Right hindlimb (tissue), 1 donor: ENCODE measurements around the gene PSMA6.
"Not testable (repeated sequence)": the region's sequence is repeated elsewhere in the genome, so short reads cannot be mapped to it uniquely, and the experiment has no call there.

ENCODE experiments used
- DNase-seq: peaks from one replicate; pipeline ENCODE4 v3.0.0-alpha.2; 2018

The PSMA6 gene

GRCh38 chr14:35326375-35326774 is 34.2 kb downstream of the PSMA6 start:
- DNase-seq = no peak

DNA sequence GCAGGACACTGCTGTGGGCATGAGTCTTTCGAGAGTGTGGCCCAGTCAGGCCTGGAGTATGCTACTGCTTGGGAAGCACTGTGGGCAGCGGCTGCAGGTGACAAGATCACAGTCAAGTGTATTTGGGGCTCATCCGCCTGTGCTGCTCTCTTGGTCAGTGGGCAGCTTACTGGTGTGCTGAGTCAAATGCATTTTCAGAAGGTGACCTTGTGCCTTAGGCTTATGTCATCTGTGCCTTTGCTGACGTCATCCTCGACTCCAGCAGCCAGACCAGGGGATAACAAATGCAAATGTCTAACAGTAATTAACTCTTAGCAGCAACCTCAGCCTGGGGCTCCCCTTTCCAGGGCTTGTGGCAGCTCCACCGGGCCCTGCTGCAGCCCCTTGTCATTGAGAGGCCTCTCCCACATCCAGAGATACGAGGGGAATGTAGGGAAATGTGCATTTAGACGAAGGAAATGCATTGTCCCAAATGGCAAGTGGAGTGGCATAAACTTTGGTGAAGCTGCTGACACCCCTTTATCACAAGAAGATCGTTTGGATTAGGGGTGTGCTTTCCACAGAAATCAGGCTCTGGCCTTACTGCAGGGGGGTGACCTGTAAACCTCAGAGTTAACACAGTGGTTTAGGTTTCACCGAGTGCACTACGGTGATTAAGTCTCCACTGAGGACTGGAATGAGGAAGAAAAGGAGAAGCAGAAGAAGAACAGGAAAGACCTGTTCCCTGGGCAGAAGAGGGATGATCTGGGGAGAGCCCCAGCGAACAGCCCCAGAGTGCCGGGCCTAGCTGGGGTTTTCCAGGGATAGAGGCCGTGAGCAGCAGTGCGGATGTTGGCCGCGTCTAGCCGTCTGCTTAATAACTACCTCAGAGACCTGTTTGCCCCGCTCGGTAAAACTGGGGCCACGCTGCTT is 39.7 kb downstream of the PSMA6 start:
- no peak for DNase-seq

GRCh38 chr14:35332517-35333263 is 40.5 kb downstream of the PSMA6 start:
- DNase-seq = no peak

- no peak for DNase-seq
These were observed 41.1 kb downstream of the PSMA6 start for GRCh38 chr14:35333264-35333730.

DNA sequence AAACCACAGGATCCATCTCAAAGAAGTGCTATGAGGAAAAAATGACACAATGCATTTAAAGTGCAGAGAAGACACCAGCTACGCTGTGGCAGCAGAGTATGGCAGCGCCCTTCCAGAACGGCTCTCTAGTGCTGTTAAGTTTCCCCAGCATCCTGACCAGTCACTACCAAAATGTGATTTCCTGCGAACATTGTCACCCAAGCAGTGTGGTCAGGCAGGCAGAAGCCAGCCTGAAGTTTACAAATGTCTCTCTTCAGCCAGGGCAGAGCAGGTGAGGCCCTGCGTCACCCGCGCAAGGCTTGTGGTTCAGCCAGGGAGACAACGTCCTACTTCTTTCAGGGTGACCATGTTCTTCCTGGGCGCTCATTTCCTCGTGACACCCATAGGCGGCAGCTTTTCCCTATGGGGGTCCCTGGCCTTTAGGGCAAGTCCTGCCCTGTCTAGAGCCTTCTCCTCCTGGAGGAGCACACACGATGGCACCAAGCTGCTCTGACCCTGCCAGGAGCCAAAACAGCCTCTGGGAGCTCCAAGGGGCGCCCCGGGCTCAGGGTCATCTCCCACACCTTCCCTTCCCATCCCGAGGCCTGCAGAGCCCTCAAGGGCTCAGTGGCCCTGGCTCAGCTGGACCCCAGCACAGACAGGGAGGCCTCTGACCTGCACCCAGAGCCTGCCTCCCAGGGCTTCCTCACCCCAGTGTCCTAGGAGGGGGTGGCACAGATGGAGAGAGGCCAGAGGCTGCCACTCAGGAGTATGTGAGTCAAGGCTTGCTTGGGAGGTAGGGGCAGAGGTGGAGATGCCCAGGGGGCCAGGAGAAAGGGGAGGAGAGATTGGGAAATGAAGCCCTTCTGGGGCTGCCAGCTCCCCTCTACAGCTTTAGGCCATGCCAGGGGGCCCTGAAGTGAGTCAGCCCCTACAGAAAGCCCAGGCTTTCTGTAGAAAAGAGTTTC is 41.9 kb downstream of the PSMA6 start:
- no peak for DNase-seq

DNA sequence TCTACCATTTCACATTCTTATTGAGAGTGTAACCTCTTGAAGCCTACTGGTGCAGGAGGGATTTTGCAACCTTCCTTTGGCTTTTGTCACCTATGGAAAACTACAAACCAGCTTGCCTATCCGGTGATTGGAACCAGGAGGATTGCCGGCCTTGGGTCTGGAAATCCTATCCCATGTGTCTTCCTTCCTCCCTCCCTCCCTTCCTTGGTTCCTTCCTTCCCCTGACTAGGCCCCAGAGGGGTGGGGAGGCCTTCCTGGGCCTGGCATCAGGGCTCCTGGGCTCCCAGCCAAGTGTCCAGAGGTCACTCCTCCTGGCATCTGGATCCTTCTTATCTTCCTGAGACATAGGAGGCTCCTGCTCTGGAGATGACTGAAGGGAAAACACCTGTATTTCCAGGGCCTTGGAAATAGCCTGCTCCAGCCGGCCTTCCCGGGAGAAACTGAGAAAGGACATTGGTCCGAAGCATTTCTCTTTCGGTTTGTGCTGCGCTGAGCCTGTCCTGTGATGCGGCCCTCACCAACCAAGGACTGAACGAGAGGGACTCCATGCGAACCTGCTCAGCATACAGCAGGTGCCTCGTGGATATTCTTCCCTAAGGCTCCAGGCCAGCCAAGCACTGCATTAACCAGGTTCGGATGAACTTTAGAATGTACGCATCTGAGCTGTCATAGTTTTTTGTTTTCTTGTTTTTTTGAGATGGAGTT is 43.4 kb downstream of the PSMA6 start:
- no peak for DNase-seq

- DNase-seq = not testable (repeated sequence)
These were observed 44.0 kb downstream of the PSMA6 start for GRCh38 chr14:35336171-35336493.

DNA sequence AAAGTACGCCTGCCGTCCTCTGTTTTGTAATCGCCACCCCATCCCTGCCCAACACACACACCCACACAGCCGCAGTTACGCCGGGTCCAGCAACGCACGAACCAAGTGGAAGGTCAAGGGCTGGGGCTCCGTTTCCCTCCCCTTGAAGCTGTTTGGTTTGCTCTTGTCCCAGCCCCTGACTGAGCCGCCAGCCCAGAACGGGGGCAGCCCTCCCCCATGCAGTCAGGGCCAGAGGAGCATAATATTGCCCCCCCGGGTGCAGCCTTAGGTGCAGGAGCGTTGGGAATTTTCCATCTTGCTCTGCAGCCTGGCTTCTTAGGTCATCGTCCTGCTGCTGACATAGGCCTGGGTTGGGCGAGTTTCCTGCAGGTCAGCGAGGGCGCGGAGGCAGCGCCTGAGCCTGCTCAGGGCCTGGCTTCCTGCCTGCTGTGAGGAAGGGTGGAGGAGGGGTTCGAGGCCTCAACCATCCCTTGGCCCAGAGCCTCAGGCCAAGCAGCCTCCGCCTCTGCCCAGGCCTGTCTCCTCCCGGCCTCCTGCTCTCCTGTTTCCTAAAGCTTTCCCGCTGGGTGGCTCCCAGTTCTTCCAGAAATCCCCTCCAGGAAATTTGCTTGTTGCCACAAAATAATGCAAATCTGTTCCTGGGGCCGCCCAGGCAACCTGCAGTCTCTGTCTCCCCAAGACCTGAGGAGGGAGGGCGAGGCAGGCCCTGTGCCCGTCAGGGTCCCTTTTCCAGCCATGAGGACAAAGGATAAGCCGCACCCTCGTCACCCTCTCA is 44.5 kb downstream of the PSMA6 start:
- DNase-seq = peak; percentile 86

GRCh38 chr14:35337269-35338255 is 45.4 kb downstream of the PSMA6 start:
- DNase-seq = no peak

DNA sequence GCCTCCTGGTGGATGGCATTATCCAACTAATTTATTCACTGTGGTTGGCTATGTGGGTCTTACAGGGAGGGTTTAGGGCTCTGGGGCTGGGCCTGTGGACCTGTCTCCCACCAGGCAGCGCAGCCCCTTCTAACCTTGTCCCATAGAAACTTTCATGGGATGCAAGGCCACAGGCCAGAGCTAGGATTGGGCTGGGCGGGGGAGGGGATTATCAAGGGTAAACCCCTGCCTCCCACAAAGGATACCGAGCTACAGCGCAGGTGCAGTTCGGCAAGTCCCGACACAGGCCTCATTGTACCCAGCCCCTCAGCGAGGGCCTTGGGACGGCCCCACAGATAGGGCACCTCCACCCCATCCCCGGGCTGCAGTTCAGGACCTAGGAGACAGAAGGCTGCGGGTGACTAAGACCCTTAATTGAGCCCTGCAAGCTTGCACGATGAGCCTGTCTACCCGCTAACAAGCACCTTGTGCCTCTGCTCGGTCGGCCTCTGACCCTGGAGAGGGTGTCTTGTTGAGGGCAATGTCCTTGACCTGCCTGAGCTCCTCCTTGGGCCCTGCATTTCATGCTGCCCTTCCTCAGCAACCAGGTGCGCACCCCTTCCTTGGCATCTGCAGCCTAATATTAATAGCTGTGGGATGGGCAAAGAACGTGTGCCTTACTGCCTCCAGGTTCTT is 46.7 kb downstream of the PSMA6 start:
- no peak for DNase-seq

DNA sequence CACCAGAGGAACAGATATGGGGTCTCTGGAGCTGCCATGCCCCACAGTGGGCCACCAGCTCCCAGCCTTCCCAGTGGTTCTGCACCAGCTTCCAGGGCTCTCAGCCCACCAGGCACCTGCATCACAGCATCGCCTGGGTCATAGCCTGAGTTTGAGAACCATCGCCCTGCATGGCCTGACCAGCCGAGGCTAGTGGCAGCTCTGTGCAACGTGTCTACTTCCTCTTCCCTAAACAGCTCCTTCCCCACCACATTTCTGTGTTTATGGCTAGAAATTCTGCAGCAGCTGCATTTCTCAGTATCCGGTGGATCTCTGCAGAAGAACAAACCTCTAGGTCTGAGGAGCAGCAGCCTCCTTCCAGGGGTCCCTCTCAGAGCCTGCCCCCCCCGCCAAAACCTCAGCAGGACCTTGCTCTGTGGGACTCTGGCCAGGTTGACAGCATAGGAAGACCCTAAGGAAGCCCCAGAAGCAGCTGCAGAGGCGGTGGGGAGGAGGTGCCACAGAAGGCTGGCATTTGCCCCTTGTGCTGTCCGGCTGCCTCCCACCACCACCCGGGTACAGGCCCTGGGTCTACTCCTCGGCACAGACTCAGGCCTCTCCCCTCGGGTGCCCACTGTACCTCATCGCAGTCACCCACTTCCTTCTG is 47.7 kb downstream of the PSMA6 start:
- DNase-seq = peak; percentile 45

GRCh38 chr14:35340616-35341453 is 48.7 kb downstream of the PSMA6 start:
- no peak for DNase-seq

GRCh38 chr14:35341454-35341750 is 49.2 kb downstream of the PSMA6 start:
- DNase-seq = no peak

DNA sequence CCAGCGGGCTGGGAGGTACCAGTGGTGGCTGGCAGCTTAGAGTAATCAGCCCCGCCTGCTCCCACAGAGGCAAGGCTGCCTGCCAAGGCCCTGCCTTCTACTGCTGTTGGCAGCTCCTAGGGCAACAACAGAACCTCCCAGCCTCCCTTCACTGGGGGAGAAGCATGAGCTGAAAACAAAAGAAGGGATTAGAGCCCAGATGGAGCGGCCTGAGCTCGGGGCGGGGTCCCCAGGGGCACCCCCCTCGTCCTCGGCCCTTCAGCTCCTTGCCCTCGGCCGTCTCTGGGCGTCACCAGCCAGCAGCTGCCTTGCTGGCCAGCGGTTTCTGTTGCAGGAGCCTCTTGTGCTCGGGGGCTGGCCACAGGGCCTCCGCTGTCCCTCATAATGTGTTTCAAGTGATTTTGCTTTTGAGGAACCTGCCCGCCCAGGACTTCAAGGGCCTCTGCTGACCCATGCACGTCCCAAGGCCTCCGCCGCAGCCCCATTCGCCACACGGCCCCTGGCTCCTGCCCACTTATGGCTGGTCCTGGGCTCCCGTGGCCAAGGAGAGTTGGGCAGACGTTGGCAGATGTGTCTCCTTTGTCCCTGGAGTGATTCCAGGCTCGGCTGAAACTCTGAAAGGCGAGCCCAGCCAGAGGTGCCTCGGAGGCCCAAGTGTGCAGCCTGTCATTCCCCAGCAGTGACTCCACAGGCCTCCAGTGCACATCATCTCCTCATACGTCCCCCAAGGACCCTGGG is 49.7 kb downstream of the PSMA6 start:
- DNase-seq = peak; percentile 94

GRCh38 chr14:35342489-35343010 is 50.4 kb downstream of the PSMA6 start:
- no peak for DNase-seq

GRCh38 chr14:35343702-35344101 is 51.5 kb downstream of the PSMA6 start:
- DNase-seq = no peak

GRCh38 chr14:35344107-35344807 is 52.1 kb downstream of the PSMA6 start:
- DNase-seq = no peak
